ENCODE measurements around the gene SSH2. TPM values are rescaled to one million over a fixed set of nuclear protein-coding genes. Genes with fewer than 3 reads are reported as not detected.

Gene SSH2
- total RNA-seq, 1 donor from 2014 or later, result 21.9 TPM

DNA sequence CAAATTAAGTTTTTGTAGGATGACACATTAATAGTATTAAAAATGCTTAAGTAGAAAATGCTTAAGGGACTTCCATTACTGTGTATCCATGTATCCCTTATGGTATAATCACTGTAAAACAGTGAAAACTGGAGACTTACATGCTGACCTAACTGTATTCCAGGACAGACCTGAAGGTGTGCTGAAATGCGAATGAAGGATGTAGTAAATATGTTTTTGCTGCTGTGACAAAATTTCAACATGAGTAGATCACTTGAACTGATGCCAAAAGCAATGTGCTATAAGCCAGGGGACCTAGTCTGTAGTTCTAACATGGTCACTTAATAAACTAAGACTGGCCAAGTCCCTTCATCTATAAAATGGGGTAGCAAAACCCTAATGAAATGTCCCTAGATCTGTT, 165.3 kb downstream of the SSH2 start:
- H3K4me1 Mint-ChIP-seq (ENCODE audit: unreplicated experiment), result peaks cover 20% of the 10 kb centered on the region
- TF ChIP-seq, protein P1, sequence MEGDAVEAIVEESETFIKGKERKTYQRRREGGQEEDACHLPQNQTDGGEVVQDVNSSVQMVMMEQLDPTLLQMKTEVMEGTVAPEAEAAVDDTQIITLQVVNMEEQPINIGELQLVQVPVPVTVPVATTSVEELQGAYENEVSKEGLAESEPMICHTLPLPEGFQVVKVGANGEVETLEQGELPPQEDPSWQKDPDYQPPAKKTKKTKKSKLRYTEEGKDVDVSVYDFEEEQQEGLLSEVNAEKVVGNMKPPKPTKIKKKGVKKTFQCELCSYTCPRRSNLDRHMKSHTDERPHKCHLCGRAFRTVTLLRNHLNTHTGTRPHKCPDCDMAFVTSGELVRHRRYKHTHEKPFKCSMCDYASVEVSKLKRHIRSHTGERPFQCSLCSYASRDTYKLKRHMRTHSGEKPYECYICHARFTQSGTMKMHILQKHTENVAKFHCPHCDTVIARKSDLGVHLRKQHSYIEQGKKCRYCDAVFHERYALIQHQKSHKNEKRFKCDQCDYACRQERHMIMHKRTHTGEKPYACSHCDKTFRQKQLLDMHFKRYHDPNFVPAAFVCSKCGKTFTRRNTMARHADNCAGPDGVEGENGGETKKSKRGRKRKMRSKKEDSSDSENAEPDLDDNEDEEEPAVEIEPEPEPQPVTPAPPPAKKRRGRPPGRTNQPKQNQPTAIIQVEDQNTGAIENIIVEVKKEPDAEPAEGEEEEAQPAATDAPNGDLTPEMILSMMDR (IDR thresholded peaks at IDR 0.05), result no peak
- no peaks in the 10 kb centered on the region for H3K36me3 Mint-ChIP-seq (ENCODE audit: unreplicated experiment)
- no peaks in the 10 kb centered on the region for H3K9me3 Mint-ChIP-seq (ENCODE audit: unreplicated experiment)
- H3K27ac Mint-ChIP-seq (ENCODE audit: unreplicated experiment), result no peak overlapping the region
- no peaks in the 10 kb centered on the region for H3K27me3 Mint-ChIP-seq (ENCODE audit: unreplicated experiment)
- DNase-seq (ENCODE audit: extremely low spot score, unreplicated experiment), result no peak
- H3K4me3 Mint-ChIP-seq (ENCODE audit: unreplicated experiment), result no peak overlapping the region

DNA sequence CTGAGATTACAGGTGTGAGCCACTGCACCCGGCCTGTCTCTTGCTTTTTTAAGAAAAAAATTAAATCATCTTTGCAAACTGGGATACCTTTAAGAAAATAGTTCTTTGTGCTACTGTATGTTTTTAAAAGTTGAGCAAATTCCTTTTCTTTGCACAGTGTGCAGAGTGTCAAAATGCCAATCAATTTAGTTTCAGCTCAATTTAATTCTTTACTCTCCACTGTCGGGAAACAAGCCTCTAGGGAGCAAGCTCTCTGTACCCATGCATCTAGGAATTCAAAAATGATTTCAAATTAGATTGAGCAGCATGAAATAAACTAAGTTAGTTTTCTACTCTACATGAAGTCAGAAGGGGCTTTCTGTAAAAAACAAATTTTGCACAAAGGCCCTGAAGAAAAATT, 165.8 kb downstream of the SSH2 start:
- Mint-ChIP-seq H3K27me3 (ENCODE audit: unreplicated experiment) (no peaks in the 10 kb centered on the region), H3K27ac (ENCODE audit: unreplicated experiment) (no peak overlapping the region), H3K9me3 (ENCODE audit: unreplicated experiment) (no peaks in the 10 kb centered on the region), H3K36me3 (ENCODE audit: unreplicated experiment) (no peaks in the 10 kb centered on the region), H3K4me3 (ENCODE audit: unreplicated experiment) (no peak overlapping the region), H3K4me1 (ENCODE audit: unreplicated experiment) (peaks cover 24% of the 10 kb centered on the region)
- no peak for DNase-seq (ENCODE audit: extremely low spot score, unreplicated experiment)
- TF ChIP-seq, protein P1 (IDR thresholded peaks at IDR 0.05), result no peak

DNA sequence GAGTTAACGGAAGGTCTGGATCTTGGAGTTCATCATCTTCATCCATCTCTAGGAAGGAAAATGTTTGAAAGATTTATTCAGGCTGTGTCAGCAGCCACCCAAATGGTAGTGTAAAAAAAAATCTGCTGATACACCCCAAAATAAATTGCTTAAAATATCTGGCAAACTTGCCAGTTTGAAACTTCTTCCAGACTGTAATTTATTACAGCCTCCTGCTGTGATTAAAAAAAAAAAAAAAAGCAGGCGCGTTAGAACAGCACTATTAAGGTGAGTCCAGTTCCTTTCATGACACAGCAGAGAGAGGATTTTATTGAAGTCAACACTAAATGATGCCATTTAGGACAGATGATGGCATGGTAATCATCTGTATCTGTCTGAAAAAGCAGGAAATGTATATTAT, 166.8 kb downstream of the SSH2 start:
- H3K36me3 Mint-ChIP-seq (ENCODE audit: unreplicated experiment), result no peaks in the 10 kb centered on the region

DNA sequence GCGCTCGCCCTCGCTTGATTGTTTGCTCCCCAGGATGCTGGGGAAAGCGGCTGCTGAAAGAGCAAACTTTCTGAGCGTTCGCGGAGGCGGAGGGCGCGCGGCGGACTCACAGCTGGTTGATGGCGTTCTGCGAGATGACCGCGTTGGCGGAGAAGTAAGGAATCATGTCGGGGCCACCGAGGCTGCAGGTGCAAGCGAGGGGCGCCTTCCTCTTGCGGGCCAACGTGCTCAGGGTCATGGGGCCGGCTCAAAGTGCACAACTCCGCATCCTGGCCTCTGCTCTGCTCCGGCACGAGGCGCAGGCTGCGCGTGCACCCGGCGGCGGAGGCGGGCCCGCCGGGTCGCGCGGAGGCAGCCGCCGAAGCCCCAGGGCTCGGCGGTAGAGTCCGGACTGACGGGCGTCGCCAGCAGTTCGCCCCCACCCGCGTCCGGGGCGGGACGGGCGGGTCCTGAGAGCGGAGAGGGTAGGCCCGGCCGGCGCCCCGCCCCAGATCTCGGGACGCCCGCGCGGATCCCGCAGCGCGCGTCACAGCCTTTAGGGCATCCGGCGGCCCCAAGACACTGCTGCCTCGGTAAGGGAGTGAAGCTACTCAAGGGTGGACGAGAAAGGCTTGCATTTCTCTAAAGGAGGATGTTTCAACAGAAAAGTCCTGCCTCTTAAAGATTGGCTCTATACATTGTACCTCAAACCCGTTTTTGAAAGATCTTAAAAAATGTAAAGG, 168.8 kb downstream of the SSH2 start:
- H3K4me3 Mint-ChIP-seq (ENCODE audit: unreplicated experiment), result peak overlapping the region; percentile 93
- no peaks in the 10 kb centered on the region for H3K36me3 Mint-ChIP-seq (ENCODE audit: unreplicated experiment)
- peak overlapping the region; percentile 92 for H3K27ac Mint-ChIP-seq (ENCODE audit: unreplicated experiment)
- peak; percentile 93 for DNase-seq (ENCODE audit: extremely low spot score, unreplicated experiment)
- TF ChIP-seq, protein P1 (IDR thresholded peaks at IDR 0.05), result no peak
- peaks cover 22% of the 10 kb centered on the region for H3K4me1 Mint-ChIP-seq (ENCODE audit: unreplicated experiment)
- no peaks in the 10 kb centered on the region for H3K9me3 Mint-ChIP-seq (ENCODE audit: unreplicated experiment)
- no peaks in the 10 kb centered on the region for H3K27me3 Mint-ChIP-seq (ENCODE audit: unreplicated experiment)

More for the DNA sequence above, 166.8 kb downstream of the SSH2 start:
- Mint-ChIP-seq H3K27ac (ENCODE audit: unreplicated experiment) (no peak overlapping the region), H3K4me3 (ENCODE audit: unreplicated experiment) (no peak overlapping the region), H3K4me1 (ENCODE audit: unreplicated experiment) (peaks cover 24% of the 10 kb centered on the region), H3K27me3 (ENCODE audit: unreplicated experiment) (no peaks in the 10 kb centered on the region), H3K9me3 (ENCODE audit: unreplicated experiment) (no peaks in the 10 kb centered on the region)
- no peak for DNase-seq (ENCODE audit: extremely low spot score, unreplicated experiment)
- TF ChIP-seq, protein P1 (IDR thresholded peaks at IDR 0.05), result no peak

DNA sequence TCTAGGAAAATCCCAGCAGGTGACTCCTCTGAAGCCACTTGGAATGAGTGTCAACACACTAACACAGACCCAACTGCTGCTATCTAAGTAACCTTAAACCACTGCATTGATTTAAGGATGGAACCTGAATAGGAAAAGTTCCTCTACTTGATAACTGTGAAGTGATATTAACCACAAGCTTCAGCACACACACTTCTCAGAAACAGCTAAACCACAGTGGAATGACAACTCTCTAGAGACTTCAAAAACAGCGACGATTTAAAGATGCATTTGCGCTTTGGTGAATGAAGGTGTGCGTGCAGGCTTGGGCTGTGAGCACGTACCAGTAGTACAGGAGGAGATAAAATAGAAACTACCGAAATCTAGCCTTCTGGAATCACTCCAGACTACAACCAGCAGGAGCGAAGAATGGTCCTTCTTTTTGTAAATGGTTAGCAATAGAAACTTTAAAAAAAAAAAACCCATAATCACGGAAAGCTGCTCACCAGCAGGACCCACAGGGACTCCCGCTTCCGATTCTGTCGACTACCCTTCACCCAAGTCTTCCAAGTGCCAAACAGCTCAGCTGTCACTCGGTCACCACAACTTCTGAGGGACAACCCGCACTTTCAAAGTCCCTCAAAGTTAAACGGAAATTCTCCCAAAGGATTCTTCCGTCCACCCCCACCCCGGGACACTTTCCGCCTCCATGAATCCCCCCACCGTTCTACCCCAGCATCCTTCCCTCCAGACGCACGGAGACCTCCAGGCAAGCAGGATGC, 169.6 kb downstream of the SSH2 start:
- Mint-ChIP-seq H3K4me3 (ENCODE audit: unreplicated experiment) (peak overlapping the region; percentile 93), H3K4me1 (ENCODE audit: unreplicated experiment) (peaks cover 22% of the 10 kb centered on the region), H3K36me3 (ENCODE audit: unreplicated experiment) (no peaks in the 10 kb centered on the region), H3K27ac (ENCODE audit: unreplicated experiment) (peak overlapping the region; percentile 92), H3K9me3 (ENCODE audit: unreplicated experiment) (no peaks in the 10 kb centered on the region), H3K27me3 (ENCODE audit: unreplicated experiment) (no peaks in the 10 kb centered on the region)
- DNase-seq (ENCODE audit: extremely low spot score, unreplicated experiment), result no peak
- TF ChIP-seq, protein P1 (IDR thresholded peaks at IDR 0.05), result no peak

Data from osteocyte (in vitro differentiated cells).